Measurements from ENCODE around the gene PTPN12.
"Not testable (repeated sequence)": the region's sequence is repeated elsewhere in the genome, so short reads cannot be mapped to it uniquely, and the experiment has no call there.

The PTPN12 gene

DNA sequence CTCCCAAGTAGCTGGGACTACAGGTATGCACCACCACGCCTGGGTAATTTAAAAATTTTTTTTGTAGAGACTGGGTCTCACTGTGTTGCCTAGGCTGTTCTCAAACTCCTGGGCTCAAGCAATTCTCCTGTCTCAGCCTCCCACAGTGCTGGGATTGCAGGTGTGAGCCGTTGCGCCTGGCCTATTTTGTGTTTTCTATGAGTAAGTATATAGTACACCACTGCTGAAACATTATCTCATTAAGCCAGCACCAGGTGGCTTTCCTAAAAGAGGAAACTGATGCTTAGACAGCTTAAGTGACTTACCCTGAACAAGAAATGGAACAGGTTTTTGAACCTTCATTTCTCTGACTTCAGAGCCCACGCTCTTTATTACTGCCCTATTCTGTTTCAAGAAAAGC is 7.8 kb upstream of the PTPN12 start:
- no peak overlapping the region for H3K4me3 Mint-ChIP-seq
- H3K4me1 Mint-ChIP-seq (ENCODE audit: low read depth in 2 of 2) = peaks cover 4 to 7% of the 10 kb centered on the region in 2 donors
- ATAC-seq (replicated peaks) = no peak
- no peaks in the 10 kb centered on the region for H3K36me3 Mint-ChIP-seq (ENCODE audit: insufficient read depth)
- no peak overlapping the region for H3K27ac Mint-ChIP-seq
- DNase-seq = no peak
- H3K27me3 Mint-ChIP-seq = no peaks in the 10 kb centered on the region
- H3K9me3 Mint-ChIP-seq = no peaks in the 10 kb centered on the region

DNA sequence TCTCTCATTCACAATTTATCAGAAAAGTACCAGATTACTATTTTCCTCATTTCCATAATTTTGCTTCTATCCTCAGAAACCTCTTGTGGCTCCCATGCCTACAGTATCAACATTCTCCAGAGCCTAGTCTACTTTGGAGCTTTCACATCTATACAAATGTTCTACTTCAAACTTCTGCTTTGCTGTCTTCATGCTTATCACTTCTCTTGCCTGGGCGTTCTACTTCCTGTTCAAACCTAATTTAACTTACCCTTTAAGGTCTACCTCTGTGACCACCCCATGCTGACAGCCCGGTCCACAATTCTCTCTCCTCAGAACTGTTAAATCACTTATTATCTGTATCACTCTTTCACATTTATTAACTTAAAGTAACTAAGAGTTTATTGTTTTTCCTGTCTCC is 6.1 kb upstream of the PTPN12 start:
- Mint-ChIP-seq H3K36me3 (ENCODE audit: insufficient read depth) (no peaks in the 10 kb centered on the region), H3K4me3 (peak overlapping the region in 1 of 2 donors; percentile 1), H3K4me1 (ENCODE audit: low read depth in 2 of 2) (peaks cover 6 to 7% of the 10 kb centered on the region in 2 donors), H3K9me3 (no peaks in the 10 kb centered on the region), H3K27ac (peak overlapping the region; percentile 18 to 35), H3K27me3 (no peaks in the 10 kb centered on the region)
- no peak for ATAC-seq (replicated peaks)
- no peak for DNase-seq

DNA sequence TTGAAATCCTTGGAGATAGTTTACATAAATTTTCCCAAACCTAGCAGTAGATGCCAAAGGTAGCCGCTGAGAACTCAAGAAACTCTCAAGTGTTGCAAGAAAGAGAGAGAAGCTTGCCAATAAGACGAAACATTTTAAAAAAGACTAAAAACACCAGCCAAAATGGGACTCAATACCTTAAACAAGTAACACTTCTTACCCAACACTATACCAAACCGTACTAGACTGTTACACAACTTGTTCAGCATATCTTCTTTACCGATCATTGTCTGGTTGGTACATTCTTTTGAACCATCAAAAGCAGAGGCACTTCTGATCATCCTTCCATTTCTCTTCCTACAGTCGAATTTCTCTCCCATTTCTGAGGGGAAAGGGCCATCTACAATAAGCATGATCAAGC is 4.8 kb upstream of the PTPN12 start:
- no peaks in the 10 kb centered on the region for H3K9me3 Mint-ChIP-seq
- H3K27ac Mint-ChIP-seq = no peak overlapping the region
- DNase-seq (no peak), ATAC-seq (replicated peaks) (no peak)
- peaks cover 5% of the 10 kb centered on the region for H3K36me3 Mint-ChIP-seq (ENCODE audit: insufficient read depth)
- no peaks in the 10 kb centered on the region for H3K27me3 Mint-ChIP-seq
- peaks cover 7% of the 10 kb centered on the region in 2 donors for H3K4me1 Mint-ChIP-seq (ENCODE audit: low read depth in 2 of 2)
- H3K4me3 Mint-ChIP-seq = no peak overlapping the region

DNA sequence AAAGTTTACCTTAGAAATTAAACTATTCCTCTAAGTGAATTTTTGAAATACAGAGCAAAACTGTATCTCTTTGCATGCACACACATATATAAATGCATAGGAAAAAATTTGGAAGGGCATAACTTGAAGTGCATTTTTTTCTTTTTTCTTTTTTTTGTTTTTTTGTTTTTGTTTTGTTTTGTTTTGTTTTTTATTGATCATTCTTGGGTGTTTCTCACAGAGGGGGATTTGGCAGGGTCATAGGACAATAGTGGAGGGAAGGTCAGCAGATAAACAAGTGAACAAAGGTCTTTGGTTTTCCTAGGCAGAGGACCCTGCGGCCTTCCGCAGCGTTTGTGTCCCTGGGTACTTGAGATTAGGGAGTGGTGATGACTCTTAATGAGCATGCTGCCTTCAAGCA is 4.4 kb upstream of the PTPN12 start:
- H3K9me3 Mint-ChIP-seq; H3K27ac Mint-ChIP-seq; DNase-seq; H3K27me3 Mint-ChIP-seq; H3K4me1 Mint-ChIP-seq (ENCODE audit: low read depth in 2 of 2); ATAC-seq (replicated peaks); H3K4me3 Mint-ChIP-seq; H3K36me3 Mint-ChIP-seq (ENCODE audit: insufficient read depth): not testable (repeated sequence)

DNA sequence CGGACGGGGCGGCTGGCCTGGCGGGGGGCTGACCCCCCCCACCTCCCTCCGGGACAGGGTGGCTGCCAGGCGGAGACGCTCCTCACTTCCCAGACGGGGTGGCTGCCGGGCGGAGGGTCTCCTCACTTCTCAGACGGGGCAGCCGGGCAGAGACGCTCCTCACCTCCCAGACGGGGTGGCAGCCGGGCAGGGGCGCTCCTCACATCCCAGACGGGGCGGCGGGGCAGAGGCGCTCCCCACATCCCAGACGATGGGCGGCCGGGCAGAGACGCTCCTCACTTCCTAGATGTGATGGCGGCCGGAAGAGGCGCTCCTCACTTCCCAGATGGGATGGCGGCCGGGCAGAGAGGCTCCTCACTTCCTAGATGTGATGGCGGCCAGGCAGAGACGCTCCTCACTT is 3.0 kb upstream of the PTPN12 start:
- H3K27me3 Mint-ChIP-seq; ATAC-seq (replicated peaks); H3K27ac Mint-ChIP-seq; H3K36me3 Mint-ChIP-seq (ENCODE audit: insufficient read depth); DNase-seq; H3K9me3 Mint-ChIP-seq; H3K4me3 Mint-ChIP-seq: not testable (repeated sequence)
- H3K4me1 Mint-ChIP-seq (ENCODE audit: low read depth in 2 of 2) = peaks cover 14 to 16% of the 10 kb centered on the region in 2 donors

DNA sequence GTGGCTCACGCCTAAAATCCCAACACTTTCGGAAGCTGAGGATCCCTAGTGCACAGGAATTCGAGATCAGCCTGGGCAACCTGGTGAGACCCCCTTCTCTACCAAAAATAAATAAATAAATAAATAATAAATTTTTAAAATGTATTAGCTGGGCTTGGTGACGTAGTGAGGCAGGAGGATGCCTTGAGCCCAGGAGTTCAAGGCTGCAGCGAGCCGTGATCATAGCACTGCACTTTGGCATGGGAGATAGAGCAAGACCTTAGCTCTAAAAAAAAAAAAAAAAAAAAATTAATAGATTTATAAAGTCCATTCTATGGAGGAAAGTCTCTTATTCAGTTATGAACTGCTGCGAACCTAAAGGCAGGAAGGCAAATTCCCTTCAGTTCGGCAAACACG is 1.1 kb upstream of the PTPN12 start:
- ATAC-seq (replicated peaks) (no peak), DNase-seq (no peak)
- peak overlapping the region; percentile 93 for H3K4me3 Mint-ChIP-seq
- H3K9me3 Mint-ChIP-seq = no peaks in the 10 kb centered on the region
- no peak overlapping the region for H3K27ac Mint-ChIP-seq
- peaks cover 19 to 27% of the 10 kb centered on the region in 2 donors for H3K4me1 Mint-ChIP-seq (ENCODE audit: low read depth in 2 of 2)
- H3K36me3 Mint-ChIP-seq (ENCODE audit: insufficient read depth) = peaks cover 8% of the 10 kb centered on the region
- H3K27me3 Mint-ChIP-seq = no peaks in the 10 kb centered on the region

DNA sequence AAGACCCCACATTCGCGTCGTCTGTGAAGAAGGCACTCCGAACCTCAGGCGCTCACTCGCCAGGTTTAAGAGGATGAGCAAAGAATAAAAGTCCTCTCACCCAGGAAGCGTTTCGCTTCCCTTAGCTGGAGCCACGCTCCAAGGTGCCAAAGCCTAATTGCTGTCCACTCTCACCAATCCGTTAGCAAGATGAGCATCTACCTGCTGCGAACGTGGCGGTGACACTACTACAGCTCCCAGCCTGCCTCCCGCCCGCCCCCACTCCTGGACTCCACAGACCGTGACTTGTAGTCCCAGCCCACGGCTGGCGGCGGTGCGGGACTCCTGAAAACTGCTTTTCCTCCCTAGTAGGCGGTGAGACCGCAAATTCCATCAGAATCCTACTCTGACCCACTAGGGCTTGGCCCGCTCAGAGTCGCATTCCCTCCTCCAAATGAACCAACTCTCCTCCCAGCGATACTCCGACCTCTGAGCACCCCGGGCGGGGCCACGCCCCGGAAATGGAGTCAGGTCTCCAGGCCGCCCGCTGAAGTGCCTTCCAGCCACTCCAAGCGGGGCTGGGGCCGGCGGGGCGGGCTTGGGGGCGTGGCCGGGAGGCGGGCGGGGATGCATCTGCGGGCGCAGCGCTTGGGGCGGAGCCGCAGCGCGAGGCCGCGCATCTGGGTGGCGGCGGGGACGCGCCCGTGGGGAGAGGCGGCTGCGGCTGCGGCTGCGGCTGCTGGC is 521 bp upstream of the PTPN12 start:
- Mint-ChIP-seq H3K4me1 (ENCODE audit: low read depth in 2 of 2) (peaks cover 20 to 28% of the 10 kb centered on the region in 2 donors), H3K36me3 (ENCODE audit: insufficient read depth) (peaks cover 8% of the 10 kb centered on the region), H3K4me3 (peak overlapping the region; percentile 93), H3K9me3 (no peaks in the 10 kb centered on the region), H3K27me3 (no peaks in the 10 kb centered on the region), H3K27ac (peak overlapping the region; percentile 82 to 85)
- peak; percentile 89 to 93 (median 90) for DNase-seq
- peak; percentile 87 for ATAC-seq (replicated peaks)

DNA sequence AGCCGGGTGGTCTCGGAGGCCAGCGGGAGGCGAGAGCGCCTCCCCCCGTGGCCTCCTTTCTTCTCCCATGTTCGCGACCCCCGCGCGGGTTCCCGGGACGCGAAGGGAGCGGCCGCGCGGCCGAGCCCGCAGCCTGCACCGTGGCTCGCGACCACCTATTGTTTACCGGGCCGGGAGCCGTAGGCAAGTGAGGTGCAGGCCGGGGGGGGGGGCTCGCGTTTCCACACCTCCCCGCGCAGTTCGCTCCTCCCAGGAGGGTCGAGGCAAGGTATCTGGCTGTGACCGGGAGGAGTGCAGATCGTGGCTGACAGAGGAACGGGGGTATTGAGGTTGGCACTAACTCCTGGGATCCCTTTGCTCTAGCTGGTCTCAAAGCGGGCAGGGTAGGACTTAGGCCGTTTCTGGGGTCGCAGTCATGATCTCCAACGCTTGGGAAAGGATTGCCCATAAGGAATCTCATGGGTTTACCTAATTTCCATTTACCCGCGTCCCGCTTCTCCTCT is 734 bp downstream of the PTPN12 start:
- H3K4me1 Mint-ChIP-seq (ENCODE audit: low read depth in 2 of 2) = peaks cover 26 to 39% of the 10 kb centered on the region in 2 donors
- no peak for ATAC-seq (replicated peaks)
- H3K27me3 Mint-ChIP-seq = no peaks in the 10 kb centered on the region
- peaks cover 8% of the 10 kb centered on the region for H3K36me3 Mint-ChIP-seq (ENCODE audit: insufficient read depth)
- H3K27ac Mint-ChIP-seq = peak overlapping the region; percentile 65 to 82
- H3K4me3 Mint-ChIP-seq = peak overlapping the region; percentile 93
- peak in 1 of 3 experiments; percentile 10 for DNase-seq
- H3K9me3 Mint-ChIP-seq = no peaks in the 10 kb centered on the region

DNA sequence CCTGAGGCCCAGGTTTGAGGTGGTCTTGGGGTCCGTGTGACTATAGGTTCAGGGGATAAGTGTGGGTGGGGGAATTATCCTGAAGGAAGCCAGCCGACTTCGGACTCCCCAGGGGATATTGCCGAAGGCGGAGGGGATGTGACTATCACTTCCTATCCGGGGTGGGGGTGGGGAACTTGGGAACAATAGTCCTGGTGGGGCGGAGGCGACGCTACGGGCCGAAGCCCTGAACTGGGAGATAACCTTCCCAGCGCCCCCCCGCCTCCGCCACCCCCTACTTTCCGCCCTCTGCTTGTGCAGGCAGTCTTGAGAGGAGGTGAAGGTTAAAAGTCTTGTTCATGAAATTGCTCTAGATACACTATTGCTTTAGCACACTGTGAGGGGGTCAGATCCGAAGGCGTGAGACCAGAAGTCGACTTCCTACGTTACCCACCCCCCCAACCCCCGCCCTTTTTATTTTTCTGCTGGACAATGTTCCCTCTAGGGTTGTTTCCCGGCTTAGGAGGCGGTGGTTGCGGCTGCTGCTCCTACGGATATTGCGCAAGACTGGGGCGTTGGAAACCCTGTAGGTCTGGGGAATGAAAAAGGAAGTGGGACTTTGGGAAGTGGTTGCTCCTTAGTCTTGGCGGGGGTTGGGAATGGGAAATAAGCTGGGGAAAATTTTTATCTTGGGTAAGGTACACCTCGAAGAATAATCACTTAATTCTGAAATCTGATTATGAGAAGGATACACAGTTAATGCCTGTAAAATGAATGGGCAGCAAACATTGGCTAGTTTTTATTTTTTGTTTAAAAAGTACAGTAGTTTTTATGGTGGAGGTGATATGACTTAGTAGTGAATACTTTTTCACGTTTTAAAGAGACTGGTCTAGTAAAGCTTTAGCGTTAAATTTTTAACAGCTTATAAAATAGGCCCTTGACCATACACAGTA is 1.5 kb downstream of the PTPN12 start:
- Mint-ChIP-seq H3K9me3 (no peaks in the 10 kb centered on the region), H3K27ac (peak overlapping the region; percentile 65 to 82), H3K4me1 (ENCODE audit: low read depth in 2 of 2) (peaks cover 30 to 45% of the 10 kb centered on the region in 2 donors), H3K27me3 (no peaks in the 10 kb centered on the region), H3K36me3 (ENCODE audit: insufficient read depth) (peaks cover 8% of the 10 kb centered on the region), H3K4me3 (peak overlapping the region; percentile 93)
- ATAC-seq (replicated peaks) (no peak), DNase-seq (no peak)

DNA sequence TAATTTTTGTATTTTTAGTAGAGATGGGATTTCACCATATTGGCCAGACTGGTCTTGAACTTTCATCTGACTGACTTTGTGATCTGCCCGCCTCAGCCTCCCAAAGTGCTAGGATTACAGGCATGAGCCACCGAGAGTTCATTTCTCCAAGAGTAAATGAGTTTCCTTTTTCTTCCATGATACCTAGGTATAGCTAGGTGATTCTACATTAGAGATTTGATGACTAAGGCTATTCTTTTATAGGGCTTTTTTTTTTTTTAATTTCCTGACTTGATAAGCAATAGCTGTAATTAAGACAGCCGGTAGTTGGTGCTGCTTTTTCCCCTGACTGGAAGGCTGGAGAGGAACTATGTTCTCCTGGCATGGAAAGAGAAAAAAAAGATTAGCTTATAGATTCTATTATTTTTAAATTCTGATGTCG is 3.3 kb downstream of the PTPN12 start:
- peak overlapping the region; percentile 37 to 93 for H3K4me3 Mint-ChIP-seq
- H3K27ac Mint-ChIP-seq = no peak overlapping the region
- no peak for ATAC-seq (replicated peaks)

DNA sequence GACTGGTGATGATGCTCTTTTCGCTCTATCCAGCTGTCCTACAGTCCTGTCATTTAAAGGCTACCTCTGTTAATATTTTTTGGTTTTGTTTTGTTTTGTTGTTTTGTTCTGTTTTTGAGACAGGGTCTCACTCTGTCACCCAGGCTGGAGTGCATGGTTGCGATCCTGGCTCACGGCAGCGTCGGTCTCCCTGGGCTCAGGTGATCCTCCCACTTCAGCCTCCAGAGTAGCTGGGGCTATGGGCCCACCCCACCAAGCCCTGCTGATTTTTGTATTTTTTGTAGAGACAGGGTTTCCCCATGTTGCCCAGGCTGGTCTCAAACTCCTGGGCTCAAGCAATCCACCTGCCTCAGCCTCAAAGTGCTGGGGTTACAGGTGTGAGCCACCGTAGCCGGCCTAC is 3.9 kb downstream of the PTPN12 start:
- H3K9me3 Mint-ChIP-seq; H3K4me3 Mint-ChIP-seq; ATAC-seq (replicated peaks); DNase-seq; H3K36me3 Mint-ChIP-seq (ENCODE audit: insufficient read depth); H3K27me3 Mint-ChIP-seq: not testable (repeated sequence)
- Mint-ChIP-seq H3K4me1 (ENCODE audit: low read depth in 2 of 2) (peaks cover 32 to 55% of the 10 kb centered on the region in 2 donors), H3K27ac (peak overlapping the region in 1 of 2 donors; percentile 3)

More for the DNA sequence above, 3.3 kb downstream of the PTPN12 start:
- Mint-ChIP-seq H3K27me3 (no peaks in the 10 kb centered on the region), H3K4me1 (ENCODE audit: low read depth in 2 of 2) (peaks cover 34 to 55% of the 10 kb centered on the region in 2 donors), H3K9me3 (no peaks in the 10 kb centered on the region), H3K36me3 (ENCODE audit: insufficient read depth) (peaks cover 8% of the 10 kb centered on the region)
- no peak for DNase-seq

DNA sequence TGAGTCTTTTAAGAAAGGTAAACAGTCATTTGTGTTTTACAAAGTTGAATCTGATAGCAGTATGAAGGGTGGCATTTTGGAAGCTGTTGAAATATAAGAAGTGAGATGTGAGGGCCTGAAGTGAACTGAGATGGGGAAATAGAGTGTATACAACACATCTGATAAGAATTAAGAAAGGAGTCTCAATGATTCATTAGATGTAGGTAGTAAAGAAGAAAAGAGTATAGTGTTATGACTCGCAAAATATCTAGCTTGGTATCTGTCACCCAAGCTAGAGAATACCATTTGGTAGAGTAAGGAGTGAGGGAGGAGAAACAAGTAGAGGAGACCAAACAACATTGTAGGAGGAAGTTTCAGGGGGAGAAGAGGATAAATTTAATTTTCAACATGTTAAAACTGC is 5.3 kb downstream of the PTPN12 start:
- Mint-ChIP-seq H3K9me3 (no peaks in the 10 kb centered on the region), H3K4me3 (peak overlapping the region in 1 of 2 donors; percentile 7), H3K27me3 (no peaks in the 10 kb centered on the region), H3K36me3 (ENCODE audit: insufficient read depth) (peaks cover 4% of the 10 kb centered on the region), H3K4me1 (ENCODE audit: low read depth in 2 of 2) (peaks cover 34 to 63% of the 10 kb centered on the region in 2 donors), H3K27ac (peak overlapping the region in 1 of 2 donors; percentile 14)
- DNase-seq = no peak
- no peak for ATAC-seq (replicated peaks)

DNA sequence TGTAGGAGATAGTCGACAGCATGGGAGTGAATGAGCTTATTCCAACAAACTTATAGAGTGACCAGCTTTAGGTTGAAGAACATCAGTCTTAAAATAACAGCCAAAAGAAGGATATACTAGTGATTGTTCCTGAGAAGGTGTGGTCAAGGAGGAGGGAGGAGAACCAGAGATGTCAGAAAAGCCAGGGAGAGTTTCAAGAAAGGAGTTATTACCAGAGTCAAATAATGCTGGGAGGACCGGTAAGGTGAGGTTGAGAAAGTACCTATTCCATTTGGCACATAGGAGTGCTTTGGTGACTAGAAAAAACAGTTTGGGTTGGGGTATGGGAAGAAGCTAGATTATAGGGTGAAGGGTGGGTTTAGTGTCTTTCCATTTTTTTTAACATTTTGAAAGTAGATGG is 5.8 kb downstream of the PTPN12 start:
- H3K4me3 Mint-ChIP-seq = no peak overlapping the region
- no peak for ATAC-seq (replicated peaks)
- peaks cover 3% of the 10 kb centered on the region for H3K36me3 Mint-ChIP-seq (ENCODE audit: insufficient read depth)
- no peak for DNase-seq
- H3K27ac Mint-ChIP-seq = peak overlapping the region in 1 of 2 donors; percentile 14
- no peaks in the 10 kb centered on the region for H3K9me3 Mint-ChIP-seq
- H3K4me1 Mint-ChIP-seq (ENCODE audit: low read depth in 2 of 2) = peaks cover 35 to 68% of the 10 kb centered on the region in 2 donors
- no peaks in the 10 kb centered on the region for H3K27me3 Mint-ChIP-seq

Data from effector memory CD8-positive, alpha-beta T cell (primary cell).